Neural cell (in vitro differentiated cells): ENCODE results near the gene SDS. TPM values are rescaled to one million over a fixed set of nuclear protein-coding genes. Genes with fewer than 3 reads are reported as not detected.

ENCODE experiments used
- H2AFZ ChIP-seq: fragments of 200-600, 300-800 bp; sonication (generic), shearing (Covaris generic); 2 replicates; pipeline ENCODE4 v1.6.0; 2014; ENCODE audit warnings: low read depth, mild to moderate bottlenecking, antibody characterized with exemption, low read length, moderate library complexity
- H3F3A ChIP-seq: fragments of 200-600 bp; shearing (Covaris generic); 2 replicates; pipeline ENCODE4 v1.6.1; 2016; ENCODE audit warnings: mild to moderate bottlenecking, moderate library complexity, mixed read lengths, antibody characterized with exemption, low read length; ENCODE audit not compliant: insufficient read depth, poor library complexity, severe bottlenecking
- H3K27ac ChIP-seq: fragments of 200-600, 300-800 bp; sonication (generic), shearing (Covaris generic); 2 replicates; pipeline ENCODE4 v1.5.1; 2014; ENCODE audit warnings: mild to moderate bottlenecking, low read length, moderate library complexity
- H3K27me3 ChIP-seq: fragments of 300-800, 200-600 bp; sonication (generic), shearing (Covaris generic); 2 replicates; pipeline ENCODE4 v1.6.0; 2014; ENCODE audit warnings: mild to moderate bottlenecking, low read depth, low read length, moderate library complexity; ENCODE audit not compliant: insufficient read depth
- H3K36me3 ChIP-seq: fragments of 300-800, 200-600 bp; sonication (generic), shearing (Covaris generic); 2 replicates; pipeline ENCODE4 v1.5.1; 2014; ENCODE audit warnings: mild to moderate bottlenecking, antibody characterized with exemption, low read length, moderate library complexity; ENCODE audit not compliant: insufficient read depth
- H3K4me2 ChIP-seq: fragments of 300-800, 200-600 bp; sonication (generic), shearing (Covaris generic); 2 replicates; pipeline ENCODE4 v1.6.0; 2014; ENCODE audit warnings: mild to moderate bottlenecking, low read length
- H3K4me3 ChIP-seq: fragments of 300-800, 200-600 bp; sonication (generic), shearing (Covaris generic); 2 replicates; pipeline ENCODE4 v1.5.1; 2014; ENCODE audit warnings: mild to moderate bottlenecking, low read length, moderate library complexity
- H3K79me2 ChIP-seq: fragments of 200-600 bp; shearing (Covaris generic); replicated peaks from 2 replicates; pipeline ENCODE4 v1.6.0; 2014; ENCODE audit warnings: mild to moderate bottlenecking, low read length, moderate library complexity; ENCODE audit not compliant: insufficient read depth
- H3K9ac ChIP-seq: fragments of 300-800, 200-600 bp; sonication (generic), shearing (Covaris generic); 2 replicates; pipeline ENCODE4 v1.6.1; 2016; ENCODE audit warnings: mild to moderate bottlenecking, low read length, mixed read lengths
- H3K9me2 ChIP-seq: fragments of 200-600 bp; shearing (Covaris generic); 2 replicates; pipeline ENCODE4 v1.6.1; 2016; ENCODE audit warnings: mild to moderate bottlenecking, low read length, mixed read lengths; ENCODE audit not compliant: insufficient read depth
- H3K9me3 ChIP-seq: fragments of 200-600, 300-800 bp; sonication (generic), shearing (Covaris generic); 2 replicates; pipeline ENCODE4 v1.6.1; 2016; ENCODE audit warnings: mild to moderate bottlenecking, mixed run types, low read length, moderate library complexity, mixed read lengths
- H4K20me1 ChIP-seq: fragments of 200-600 bp; shearing (Covaris generic); 2 replicates; pipeline ENCODE4 v1.6.1; 2016; ENCODE audit warnings: mild to moderate bottlenecking, mixed run types; ENCODE audit not compliant: insufficient read depth
- EP300 ChIP-seq: fragments of 450-650 bp; conservative IDR thresholded peaks from 2 replicates; pipeline ENCODE4 v1.6.1; 2014; ENCODE audit warnings: antibody characterized with exemption, mild to moderate bottlenecking, moderate library complexity; ENCODE audit not compliant: poor library complexity, severe bottlenecking
- EZH2 ChIP-seq: fragments of 200-600, 300-800 bp; shearing (Covaris generic), sonication (generic); IDR thresholded peaks from 2 replicates; pipeline ENCODE4 v1.6.1; 2014; ENCODE audit warnings: antibody characterized with exemption, low read length, borderline replicate concordance, mild to moderate bottlenecking; ENCODE audit not compliant: insufficient read depth, poor library complexity, severe bottlenecking
- MXI1 ChIP-seq: fragments of 450-650 bp; conservative IDR thresholded peaks from 2 replicates; pipeline ENCODE4 v1.6.1; 2014; ENCODE audit warnings: antibody characterized with exemption, mild to moderate bottlenecking; ENCODE audit not compliant: poor library complexity, severe bottlenecking
- POLR2AphosphoS5 ChIP-seq: IDR thresholded peaks from 2 replicates; pipeline ENCODE4 v1.6.1; 2012
- RAD21 ChIP-seq: fragments of 450-650 bp; conservative IDR thresholded peaks from 2 replicates; pipeline ENCODE4 v1.6.1; 2014; ENCODE audit warnings: antibody characterized with exemption, mild to moderate bottlenecking, moderate library complexity
- SMC3 ChIP-seq: fragments of 450-650 bp; conservative IDR thresholded peaks from 2 replicates; pipeline ENCODE4 v1.6.1; 2014; ENCODE audit warnings: antibody characterized with exemption, mild to moderate bottlenecking, moderate library complexity; ENCODE audit not compliant: poor library complexity
- TAF1 ChIP-seq: IDR thresholded peaks from 2 replicates; pipeline ENCODE4 v1.6.1; 2012; ENCODE audit warnings: low read depth
- polyA plus RNA-seq: library from polyadenylated mRNA; depleted of rRNA; stranded (reverse); fragments of >200 nt; gene quantifications from 2 replicates; pipeline ENCODE4 v1.2.3, GENCODE V29; 2014
- TF ChIP-seq, protein P1 (sequence below): fragments of 450-650 bp; IDR thresholded peaks from 2 replicates; pipeline ENCODE4 v1.5.1; 2014; ENCODE audit warnings: antibody characterized with exemption, mild to moderate bottlenecking, moderate library complexity; ENCODE audit not compliant: poor library complexity, severe bottlenecking
- TF ChIP-seq, protein P2 (sequence below): IDR thresholded peaks from 2 replicates; pipeline ENCODE4 v1.6.1; 2012; ENCODE audit warnings: borderline replicate concordance

SDS gene
- polyA plus RNA-seq, 1 donor from 2014 or later: not detected

DNA sequence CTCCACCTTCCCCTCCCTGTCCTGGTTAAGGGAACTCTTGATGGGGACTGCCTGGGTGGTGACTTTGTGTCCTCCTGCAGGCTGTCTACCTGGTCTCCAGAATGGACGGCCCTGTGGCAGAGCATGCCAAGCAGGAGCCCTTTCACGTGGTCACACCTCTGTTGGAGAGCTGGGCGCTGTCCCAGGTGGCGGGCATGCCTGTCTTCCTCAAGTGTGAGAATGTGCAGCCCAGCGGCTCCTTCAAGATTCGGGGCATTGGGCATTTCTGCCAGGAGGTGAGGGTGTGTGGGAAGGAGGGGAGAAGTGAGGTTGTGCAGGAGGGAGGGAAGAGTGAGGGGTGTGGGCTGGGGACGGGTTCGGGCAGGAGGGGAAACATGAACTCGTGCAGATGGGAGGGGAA lies 24.2 kb upstream of the SDS start:
- Histone ChIP-seq H3F3A (no peaks in the 10 kb centered on the region), H3K36me3 (no peaks in the 10 kb centered on the region)

DNA sequence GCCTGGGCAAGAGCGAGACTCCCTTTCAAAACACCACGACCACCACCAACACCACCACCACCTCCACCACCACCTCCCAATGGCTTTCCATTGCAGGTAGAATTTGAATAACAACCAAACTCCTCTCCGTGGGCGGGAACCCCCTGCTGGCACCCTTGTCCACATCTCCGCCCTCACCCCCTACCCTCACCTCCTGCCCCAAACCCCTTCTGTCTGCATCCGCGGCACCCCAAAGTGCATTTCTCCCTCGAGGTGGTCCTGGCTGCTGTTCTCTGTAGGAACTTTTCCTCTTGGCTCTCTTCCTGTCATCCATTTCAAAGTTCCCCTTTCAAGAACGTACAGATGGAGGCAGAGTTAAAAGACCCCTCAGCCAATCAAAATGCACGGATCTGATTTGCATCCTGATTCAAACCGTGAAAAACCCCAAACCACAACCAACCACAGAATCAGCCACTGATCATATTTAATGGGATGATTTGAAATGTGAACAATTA lies 22.3 kb upstream of the SDS start:
- Histone ChIP-seq H3K9me2 (no peaks in the 10 kb centered on the region), H3K9ac (no peak overlapping the region), H3K9me3 (no peaks in the 10 kb centered on the region), H3K27ac (no peak overlapping the region), H3K4me2 (no peak overlapping the region), H3K27me3 (no peaks in the 10 kb centered on the region), H2AFZ (no peak overlapping the region), H3K4me3 (no peak overlapping the region), H3K36me3 (no peaks in the 10 kb centered on the region), H3K79me2 (no peaks in the 10 kb centered on the region), H3F3A (no peaks in the 10 kb centered on the region), H4K20me1 (no peaks in the 10 kb centered on the region)
- TF ChIP-seq TAF1 (no peak), SMC3 (no peak), EZH2 (no peak), MXI1 (no peak), POLR2AphosphoS5 (no peak), EP300 (no peak), RAD21 (no peak)
- TF ChIP-seq, protein P1, sequence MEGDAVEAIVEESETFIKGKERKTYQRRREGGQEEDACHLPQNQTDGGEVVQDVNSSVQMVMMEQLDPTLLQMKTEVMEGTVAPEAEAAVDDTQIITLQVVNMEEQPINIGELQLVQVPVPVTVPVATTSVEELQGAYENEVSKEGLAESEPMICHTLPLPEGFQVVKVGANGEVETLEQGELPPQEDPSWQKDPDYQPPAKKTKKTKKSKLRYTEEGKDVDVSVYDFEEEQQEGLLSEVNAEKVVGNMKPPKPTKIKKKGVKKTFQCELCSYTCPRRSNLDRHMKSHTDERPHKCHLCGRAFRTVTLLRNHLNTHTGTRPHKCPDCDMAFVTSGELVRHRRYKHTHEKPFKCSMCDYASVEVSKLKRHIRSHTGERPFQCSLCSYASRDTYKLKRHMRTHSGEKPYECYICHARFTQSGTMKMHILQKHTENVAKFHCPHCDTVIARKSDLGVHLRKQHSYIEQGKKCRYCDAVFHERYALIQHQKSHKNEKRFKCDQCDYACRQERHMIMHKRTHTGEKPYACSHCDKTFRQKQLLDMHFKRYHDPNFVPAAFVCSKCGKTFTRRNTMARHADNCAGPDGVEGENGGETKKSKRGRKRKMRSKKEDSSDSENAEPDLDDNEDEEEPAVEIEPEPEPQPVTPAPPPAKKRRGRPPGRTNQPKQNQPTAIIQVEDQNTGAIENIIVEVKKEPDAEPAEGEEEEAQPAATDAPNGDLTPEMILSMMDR: no peak
- TF ChIP-seq, protein P2, sequence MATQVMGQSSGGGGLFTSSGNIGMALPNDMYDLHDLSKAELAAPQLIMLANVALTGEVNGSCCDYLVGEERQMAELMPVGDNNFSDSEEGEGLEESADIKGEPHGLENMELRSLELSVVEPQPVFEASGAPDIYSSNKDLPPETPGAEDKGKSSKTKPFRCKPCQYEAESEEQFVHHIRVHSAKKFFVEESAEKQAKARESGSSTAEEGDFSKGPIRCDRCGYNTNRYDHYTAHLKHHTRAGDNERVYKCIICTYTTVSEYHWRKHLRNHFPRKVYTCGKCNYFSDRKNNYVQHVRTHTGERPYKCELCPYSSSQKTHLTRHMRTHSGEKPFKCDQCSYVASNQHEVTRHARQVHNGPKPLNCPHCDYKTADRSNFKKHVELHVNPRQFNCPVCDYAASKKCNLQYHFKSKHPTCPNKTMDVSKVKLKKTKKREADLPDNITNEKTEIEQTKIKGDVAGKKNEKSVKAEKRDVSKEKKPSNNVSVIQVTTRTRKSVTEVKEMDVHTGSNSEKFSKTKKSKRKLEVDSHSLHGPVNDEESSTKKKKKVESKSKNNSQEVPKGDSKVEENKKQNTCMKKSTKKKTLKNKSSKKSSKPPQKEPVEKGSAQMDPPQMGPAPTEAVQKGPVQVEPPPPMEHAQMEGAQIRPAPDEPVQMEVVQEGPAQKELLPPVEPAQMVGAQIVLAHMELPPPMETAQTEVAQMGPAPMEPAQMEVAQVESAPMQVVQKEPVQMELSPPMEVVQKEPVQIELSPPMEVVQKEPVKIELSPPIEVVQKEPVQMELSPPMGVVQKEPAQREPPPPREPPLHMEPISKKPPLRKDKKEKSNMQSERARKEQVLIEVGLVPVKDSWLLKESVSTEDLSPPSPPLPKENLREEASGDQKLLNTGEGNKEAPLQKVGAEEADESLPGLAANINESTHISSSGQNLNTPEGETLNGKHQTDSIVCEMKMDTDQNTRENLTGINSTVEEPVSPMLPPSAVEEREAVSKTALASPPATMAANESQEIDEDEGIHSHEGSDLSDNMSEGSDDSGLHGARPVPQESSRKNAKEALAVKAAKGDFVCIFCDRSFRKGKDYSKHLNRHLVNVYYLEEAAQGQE: no peak

More for the DNA sequence above, 24.2 kb upstream of the SDS start:
- TF ChIP-seq MXI1 (no peak), SMC3 (no peak)
- TF ChIP-seq, protein P1: no peak
- Histone ChIP-seq H3K27me3 (no peaks in the 10 kb centered on the region), H3K9me2 (no peaks in the 10 kb centered on the region), H3K4me3 (no peak overlapping the region), H2AFZ (no peak overlapping the region), H3K4me2 (no peak overlapping the region), H4K20me1 (no peaks in the 10 kb centered on the region), H3K9me3 (no peaks in the 10 kb centered on the region), H3K9ac (no peak overlapping the region), H3K79me2 (no peaks in the 10 kb centered on the region), H3K27ac (no peak overlapping the region)
